GM12872 (cell line): ENCODE results near the gene ZFAND3.

ENCODE experiments used
- TF ChIP-seq, protein P1 (sequence below): IDR thresholded peaks from 3 replicates; pipeline ENCODE4 v1.5.1; 2011; ENCODE audit warnings: low read depth, mild to moderate bottlenecking, low read length, moderate library complexity; ENCODE audit not compliant: insufficient read depth

The ZFAND3 gene

DNA sequence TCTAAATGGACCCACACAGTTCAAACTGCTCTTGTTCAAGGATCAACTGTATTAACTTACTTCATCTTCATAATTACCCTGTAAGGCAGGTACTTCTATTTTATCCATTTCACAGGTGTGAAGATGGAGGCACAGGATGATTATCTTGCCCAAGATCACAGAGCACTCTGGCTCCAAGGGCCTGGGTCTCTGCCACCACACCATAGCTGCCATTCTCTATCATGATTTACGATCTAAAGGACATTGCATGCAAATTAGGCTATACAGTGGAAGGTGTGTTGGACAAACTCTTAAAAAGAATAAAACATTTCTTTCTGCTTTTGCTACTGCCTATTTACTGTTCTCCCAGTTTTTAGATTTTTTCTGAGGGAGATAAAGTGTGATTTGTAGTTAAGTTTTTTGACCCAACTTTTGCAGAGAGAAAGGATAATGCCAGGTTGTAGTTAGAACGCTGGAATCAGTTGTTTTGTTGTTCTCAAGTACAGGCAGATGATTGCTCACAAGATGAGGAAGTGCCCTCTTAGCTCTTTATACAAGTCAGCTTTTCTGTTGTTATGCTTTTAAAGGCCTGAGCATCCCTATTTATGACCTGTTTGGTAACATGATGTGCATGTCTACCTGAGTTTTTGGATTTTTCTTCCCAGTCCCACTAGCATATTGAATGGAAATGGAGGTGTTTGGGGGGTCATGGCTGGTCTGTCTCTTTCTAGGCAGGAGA, 247.9 kb downstream of the ZFAND3 start:
- TF ChIP-seq, protein P1, sequence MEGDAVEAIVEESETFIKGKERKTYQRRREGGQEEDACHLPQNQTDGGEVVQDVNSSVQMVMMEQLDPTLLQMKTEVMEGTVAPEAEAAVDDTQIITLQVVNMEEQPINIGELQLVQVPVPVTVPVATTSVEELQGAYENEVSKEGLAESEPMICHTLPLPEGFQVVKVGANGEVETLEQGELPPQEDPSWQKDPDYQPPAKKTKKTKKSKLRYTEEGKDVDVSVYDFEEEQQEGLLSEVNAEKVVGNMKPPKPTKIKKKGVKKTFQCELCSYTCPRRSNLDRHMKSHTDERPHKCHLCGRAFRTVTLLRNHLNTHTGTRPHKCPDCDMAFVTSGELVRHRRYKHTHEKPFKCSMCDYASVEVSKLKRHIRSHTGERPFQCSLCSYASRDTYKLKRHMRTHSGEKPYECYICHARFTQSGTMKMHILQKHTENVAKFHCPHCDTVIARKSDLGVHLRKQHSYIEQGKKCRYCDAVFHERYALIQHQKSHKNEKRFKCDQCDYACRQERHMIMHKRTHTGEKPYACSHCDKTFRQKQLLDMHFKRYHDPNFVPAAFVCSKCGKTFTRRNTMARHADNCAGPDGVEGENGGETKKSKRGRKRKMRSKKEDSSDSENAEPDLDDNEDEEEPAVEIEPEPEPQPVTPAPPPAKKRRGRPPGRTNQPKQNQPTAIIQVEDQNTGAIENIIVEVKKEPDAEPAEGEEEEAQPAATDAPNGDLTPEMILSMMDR = no peak

DNA sequence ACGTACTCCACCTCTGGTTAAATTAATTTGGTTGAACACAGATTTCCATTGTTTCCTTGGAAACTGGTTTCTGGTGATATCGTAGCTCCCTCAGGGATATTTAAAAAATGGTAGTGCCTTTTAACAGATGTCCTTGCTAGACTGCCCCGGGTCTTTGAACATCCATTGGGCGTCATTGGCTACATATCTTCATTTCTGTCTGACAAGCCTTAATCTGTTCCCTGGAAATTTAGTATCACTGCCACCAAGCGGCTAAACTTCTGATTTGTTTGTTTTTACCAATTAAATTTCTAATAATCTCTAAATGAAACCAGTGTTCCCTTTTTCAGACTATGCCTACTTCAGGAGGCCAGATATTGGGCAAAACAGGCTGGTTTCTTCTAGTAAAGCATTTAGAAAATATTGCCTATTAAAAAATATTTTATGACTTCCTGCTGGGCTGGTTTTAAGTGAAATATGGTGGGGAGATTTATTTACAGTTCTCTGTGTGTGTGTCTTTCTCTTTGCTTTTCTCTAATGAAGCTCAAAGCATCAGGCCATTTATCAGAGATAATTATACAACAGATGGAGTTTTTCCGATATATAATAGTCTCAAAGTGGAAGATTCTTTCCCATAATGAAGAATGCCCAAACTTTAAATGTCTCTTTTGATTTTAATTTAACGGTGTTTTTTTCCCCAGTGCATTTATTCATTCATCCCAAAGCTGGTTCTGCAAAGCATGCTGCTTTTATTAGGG, 249.5 kb downstream of the ZFAND3 start:
- TF ChIP-seq, protein P1 = no peak

DNA sequence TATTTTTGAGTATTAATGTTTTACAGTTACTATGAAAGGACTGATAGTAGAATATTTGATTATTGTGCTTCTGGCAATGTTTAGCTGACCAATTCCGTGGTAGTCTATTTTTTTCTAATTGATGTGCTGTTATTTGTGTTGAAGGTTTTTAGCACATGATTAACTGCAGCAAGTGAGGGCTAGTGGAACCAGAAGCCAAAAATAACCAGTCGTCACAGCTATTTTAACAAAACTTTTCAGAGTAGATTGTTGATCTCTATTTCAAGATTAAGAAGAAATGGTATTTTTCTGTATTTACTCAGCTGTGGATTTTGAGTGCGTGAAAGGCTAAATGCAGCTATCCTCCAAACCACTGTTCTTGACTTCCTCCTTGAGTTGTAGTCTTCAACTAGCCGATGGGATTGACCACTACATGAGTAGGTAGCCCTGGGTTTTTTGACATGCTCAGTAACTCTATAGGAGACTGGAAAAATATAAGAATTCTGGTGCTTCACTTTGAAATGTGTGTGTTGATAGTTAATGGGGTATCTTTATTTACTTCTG, 258.0 kb downstream of the ZFAND3 start:
- TF ChIP-seq, protein P1 = no peak

DNA sequence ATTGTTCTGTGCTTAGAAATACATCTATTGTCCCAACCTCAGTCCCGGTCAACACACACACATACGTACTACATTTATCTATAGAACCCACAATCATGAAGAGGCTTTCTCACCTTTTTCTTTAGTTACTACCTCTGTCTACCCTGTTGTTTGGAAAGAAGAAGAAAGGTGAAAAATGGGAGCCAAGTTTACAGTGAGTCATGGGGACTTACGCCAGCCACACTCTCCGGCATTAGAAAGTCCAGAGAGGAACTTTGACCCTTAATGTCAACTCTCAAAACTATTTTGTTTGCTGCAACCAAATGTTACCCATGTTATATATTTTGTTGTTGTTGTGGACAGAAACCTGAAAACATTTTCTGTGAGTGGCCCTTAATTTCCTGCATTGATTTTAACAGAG, 259.1 kb downstream of the ZFAND3 start:
- TF ChIP-seq, protein P1 = no peak

DNA sequence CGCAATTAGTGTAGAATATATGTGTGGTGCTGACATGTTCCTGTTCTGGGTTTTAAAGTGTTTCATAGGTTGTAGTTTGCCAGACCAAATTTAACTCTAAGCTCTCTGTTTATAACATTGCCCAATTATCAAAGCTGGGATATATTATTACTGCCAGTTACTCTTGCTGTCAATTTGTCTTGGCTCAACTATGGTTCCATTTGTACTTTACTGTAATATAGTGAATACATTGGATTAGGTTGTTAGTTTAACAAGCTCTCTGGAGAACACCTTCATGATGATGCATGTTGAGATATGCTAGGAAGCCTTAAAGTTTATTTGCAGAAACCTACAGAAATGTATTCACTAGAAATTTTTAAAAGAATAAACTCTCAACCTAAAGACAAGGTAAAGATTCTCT, 259.6 kb downstream of the ZFAND3 start:
- TF ChIP-seq, protein P1 = no peak

DNA sequence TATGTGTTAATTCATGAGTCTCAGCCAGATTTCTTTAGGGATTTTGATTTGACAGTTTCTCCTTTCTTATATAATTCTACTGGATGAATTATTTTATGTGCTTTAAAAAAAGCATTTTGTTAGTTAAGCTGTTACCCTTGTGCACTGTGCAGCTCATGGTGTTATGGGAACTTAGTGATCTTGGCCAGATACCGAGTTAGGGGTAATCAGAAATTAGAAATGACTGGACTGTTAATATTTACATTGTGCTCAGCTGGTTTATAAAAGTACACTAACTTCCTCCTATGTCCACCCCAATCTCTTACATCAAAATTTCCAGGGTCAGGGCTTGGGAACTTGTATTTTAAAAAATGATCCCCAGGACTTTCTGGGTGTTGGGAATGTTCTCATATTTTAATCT, 260.0 kb downstream of the ZFAND3 start:
- TF ChIP-seq, protein P1 = no peak

DNA sequence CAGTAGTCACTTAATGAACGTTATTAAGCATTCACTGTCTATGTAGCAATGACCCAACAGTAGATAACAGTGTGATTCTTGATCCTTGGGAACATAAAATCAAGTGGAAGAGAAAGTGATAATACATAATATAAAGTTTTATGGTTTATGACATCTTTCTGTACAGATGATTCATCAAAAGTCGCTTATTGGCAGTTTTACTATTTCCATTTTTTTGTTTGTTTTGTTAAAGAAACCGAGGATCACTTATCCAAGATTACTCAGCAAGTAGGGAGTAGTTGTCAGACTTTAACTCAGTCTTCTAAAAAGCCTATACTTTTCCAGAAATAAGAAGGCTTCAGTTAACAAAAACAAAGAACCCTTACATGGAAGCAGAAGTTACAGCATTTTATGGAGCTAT, 260.8 kb downstream of the ZFAND3 start:
- TF ChIP-seq, protein P1 = no peak
